PC-3 (cell line): ENCODE data around the gene FAM13A. TPM values are rescaled to one million over a fixed set of nuclear protein-coding genes. Genes with fewer than 3 reads are reported as not detected.
"Not testable (repeated sequence)": the region's sequence is repeated elsewhere in the genome, so short reads cannot be mapped to it uniquely, and the experiment has no call there.

Experiments
- ATAC-seq: fragments of 200-7000 bp; cut with Tn5 transposase; 2 replicates; pipeline ENCODE4 v1.9.1; 2020; ENCODE audit warnings: mild to moderate bottlenecking, moderate library complexity
- BruUV-seq: library from RNA; stranded (reverse); fragments of 400-500 nt; replicated peaks from 2 replicates; lab custom pipeline; 2021; lab: Mats Ljungman, UMichigan
- CTCF ChIA-PET: fragments of 300-600 bp; sonication (Branson Sonifier 250); formaldehyde crosslinking; loops from one replicate; lab custom pipeline; 2022; ENCODE audit warnings: antibody characterized with exemption; lab: Charles Lee
- POLR2A ChIA-PET: fragments of 300-600 bp; sonication (Branson Sonifier 250); formaldehyde crosslinking; loops from one replicate; lab custom pipeline; 2022; ENCODE audit warnings: antibody characterized with exemption; ENCODE audit not compliant: unreplicated experiment; lab: Charles Lee
- DNase-seq: peaks from one replicate; pipeline ENCODE4 v3.0.0-alpha.2; 2015
- H2AFZ ChIP-seq: fragments of 300-600 bp; sonication (generic); 2 replicates; pipeline ENCODE4 v1.6.0; 2016; ENCODE audit warnings: antibody characterized with exemption, low read length
- H3F3A ChIP-seq: fragments of 300-600 bp; sonication (generic); one replicate; pipeline ENCODE4 v1.6.0; 2017; ENCODE audit warnings: antibody characterized with exemption, low read length, control low read depth, mild to moderate bottlenecking; ENCODE audit not compliant: unreplicated experiment
- H3K27ac ChIP-seq: fragments of 300-600 bp; sonication (generic); 2 replicates; pipeline ENCODE4 v1.5.1; 2016; ENCODE audit warnings: mild to moderate bottlenecking, low read length
- H3K27me3 ChIP-seq: fragments of 300-600 bp; sonication (generic); 2 replicates; pipeline ENCODE4 v1.6.1; 2016; ENCODE audit warnings: low read length, mixed read lengths
- H3K36me3 ChIP-seq: fragments of 300-600 bp; sonication (generic); 2 replicates; pipeline ENCODE4 v1.6.1; 2016; ENCODE audit warnings: low read depth, mixed run types, low read length, mixed read lengths
- H3K4me1 ChIP-seq: fragments of 300-600 bp; sonication (generic); 2 replicates; pipeline ENCODE4 v1.5.1; 2016; ENCODE audit warnings: low read length; ENCODE audit not compliant: insufficient read depth
- H3K4me2 ChIP-seq: fragments of 300-600 bp; sonication (generic); 2 replicates; pipeline ENCODE4 v1.6.0; 2016; ENCODE audit warnings: low read length
- H3K4me3 ChIP-seq: fragments of 300-600 bp; sonication (generic); 2 replicates; pipeline ENCODE4 v1.5.1; 2016; ENCODE audit warnings: mild to moderate bottlenecking, low read length, mixed read lengths
- H3K79me2 ChIP-seq: fragments of 300-600 bp; sonication (generic); 2 replicates; pipeline ENCODE4 v1.6.1; 2017; ENCODE audit warnings: low read length, mixed read lengths
- H3K9ac ChIP-seq: fragments of 300-600 bp; sonication (generic); 2 replicates; pipeline ENCODE4 v1.6.0; 2016; ENCODE audit warnings: mild to moderate bottlenecking, low read length
- H3K9me2 ChIP-seq: fragments of 300-600 bp; sonication (generic); replicated peaks from 2 replicates; pipeline ENCODE4 v1.6.1; 2016; ENCODE audit warnings: mixed run types, low read length, mixed read lengths
- H3K9me3 ChIP-seq: fragments of 300-600 bp; sonication (generic); 2 replicates; pipeline ENCODE4 v1.6.1; 2016; ENCODE audit warnings: low read length, mixed read lengths
- H4K20me1 ChIP-seq: fragments of 300-600 bp; sonication (generic); 2 replicates; pipeline ENCODE4 v1.6.1; 2016; ENCODE audit warnings: low read length, mixed read lengths
- EZH2 ChIP-seq: fragments of 300-600 bp; sonication (generic); IDR thresholded peaks from one replicate; pipeline ENCODE4 v1.6.1; 2017; ENCODE audit warnings: antibody characterized with exemption, mild to moderate bottlenecking, low read length; ENCODE audit not compliant: unreplicated experiment
- EZH2phosphoT487 ChIP-seq: fragments of 300-600 bp; sonication (generic); IDR thresholded peaks from 2 replicates; pipeline ENCODE4 v1.6.1; 2018; ENCODE audit warnings: mild to moderate bottlenecking, antibody characterized with exemption, low read length, borderline replicate concordance
- intact Hi-C: fragments of 100-400 bp; cut with micrococcal nuclease; formaldehyde crosslinking; loops from 2 replicates; pipeline ENCODE4 v1.9.0; 2023
- total RNA-seq: library from RNA; depleted of rRNA; stranded (reverse); fragments of >200 nt; gene quantifications from 2 replicates; pipeline ENCODE4 v1.2.3, GENCODE V29; 2014
- TF ChIP-seq, protein P1 (sequence below): fragments of 300-600 bp; sonication (generic); conservative IDR thresholded peaks from 2 replicates; pipeline ENCODE4 v1.5.1; 2017; ENCODE audit warnings: antibody characterized with exemption, low read depth, mild to moderate bottlenecking, low read length

Gene FAM13A
- total RNA-seq, 1 experiment from 2014 or later: 8.6 TPM

DNA sequence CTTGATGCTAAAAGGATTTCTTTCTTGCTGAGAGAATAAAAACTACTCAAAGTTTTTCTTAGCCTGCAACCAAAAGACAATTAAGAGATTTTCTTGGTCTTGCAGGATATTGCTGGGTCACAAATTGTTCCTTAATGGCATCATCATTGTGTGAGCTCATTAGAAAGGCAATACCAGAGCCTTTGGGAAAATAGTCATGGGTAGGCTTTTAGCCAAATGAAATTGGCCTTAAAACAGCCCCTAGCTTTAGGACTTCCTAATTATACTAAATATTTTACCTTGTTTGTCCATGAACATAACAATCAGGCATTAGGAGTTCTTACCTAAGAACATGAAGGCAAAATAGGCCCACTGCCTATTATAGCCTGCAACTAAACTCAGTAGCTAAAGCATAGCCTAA, 10.4 kb upstream of the FAM13A start:
- H3K4me3 ChIP-seq: no peak overlapping the region
- intact Hi-C loops: no loop called here
- no peaks in the 10 kb centered on the region for H3K27me3 ChIP-seq
- no peaks in the 10 kb centered on the region for H3K4me1 ChIP-seq
- H3K9ac ChIP-seq: no peak overlapping the region
- POLR2A ChIA-PET: no interaction called here
- H3K9me2 ChIP-seq: no peaks in the 10 kb centered on the region
- DNase-seq (no peak), ATAC-seq (no peak)
- H3K4me2 ChIP-seq: no peak overlapping the region
- TF ChIP-seq EZH2phosphoT487: no peak
- TF ChIP-seq, protein P1, sequence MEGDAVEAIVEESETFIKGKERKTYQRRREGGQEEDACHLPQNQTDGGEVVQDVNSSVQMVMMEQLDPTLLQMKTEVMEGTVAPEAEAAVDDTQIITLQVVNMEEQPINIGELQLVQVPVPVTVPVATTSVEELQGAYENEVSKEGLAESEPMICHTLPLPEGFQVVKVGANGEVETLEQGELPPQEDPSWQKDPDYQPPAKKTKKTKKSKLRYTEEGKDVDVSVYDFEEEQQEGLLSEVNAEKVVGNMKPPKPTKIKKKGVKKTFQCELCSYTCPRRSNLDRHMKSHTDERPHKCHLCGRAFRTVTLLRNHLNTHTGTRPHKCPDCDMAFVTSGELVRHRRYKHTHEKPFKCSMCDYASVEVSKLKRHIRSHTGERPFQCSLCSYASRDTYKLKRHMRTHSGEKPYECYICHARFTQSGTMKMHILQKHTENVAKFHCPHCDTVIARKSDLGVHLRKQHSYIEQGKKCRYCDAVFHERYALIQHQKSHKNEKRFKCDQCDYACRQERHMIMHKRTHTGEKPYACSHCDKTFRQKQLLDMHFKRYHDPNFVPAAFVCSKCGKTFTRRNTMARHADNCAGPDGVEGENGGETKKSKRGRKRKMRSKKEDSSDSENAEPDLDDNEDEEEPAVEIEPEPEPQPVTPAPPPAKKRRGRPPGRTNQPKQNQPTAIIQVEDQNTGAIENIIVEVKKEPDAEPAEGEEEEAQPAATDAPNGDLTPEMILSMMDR: no peak
- TF ChIP-seq EZH2: no peak
- CTCF ChIA-PET: no interaction called here
- no peaks in the 10 kb centered on the region for H3K36me3 ChIP-seq
- no peak overlapping the region for H2AFZ ChIP-seq
- H3K9me3 ChIP-seq: no peaks in the 10 kb centered on the region
- H4K20me1 ChIP-seq: no peaks in the 10 kb centered on the region
- no peaks in the 10 kb centered on the region for H3K79me2 ChIP-seq
- no TSS peak for BruUV-seq
- no peaks in the 10 kb centered on the region for H3F3A ChIP-seq
- H3K27ac ChIP-seq: no peak overlapping the region

DNA sequence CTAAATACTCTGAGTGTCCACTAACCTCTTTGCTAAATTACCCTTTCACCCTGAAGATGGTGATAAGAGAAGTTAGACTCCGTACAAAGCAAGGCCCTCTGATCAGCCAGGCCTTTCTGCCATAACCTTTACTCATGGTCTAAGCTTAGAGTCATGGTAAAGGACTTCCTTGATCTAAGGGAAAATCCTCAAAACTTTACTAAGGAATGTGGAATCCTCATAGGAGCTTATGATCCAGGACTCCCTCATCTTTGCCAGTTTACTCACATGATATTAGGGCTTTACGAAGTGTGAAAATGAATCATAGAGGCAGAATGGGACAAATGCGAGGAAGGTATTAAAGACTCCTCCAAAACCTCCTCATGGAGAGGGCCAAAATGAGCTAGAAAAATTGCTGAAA, 7.9 kb upstream of the FAM13A start:
- Histone ChIP-seq H4K20me1 (no peaks in the 10 kb centered on the region), H3K4me2 (no peak overlapping the region), H3K9me3 (no peaks in the 10 kb centered on the region), H3K27me3 (no peaks in the 10 kb centered on the region), H3K4me1 (no peaks in the 10 kb centered on the region), H3K27ac (no peak overlapping the region), H3K4me3 (no peak overlapping the region), H3F3A (no peaks in the 10 kb centered on the region), H2AFZ (no peak overlapping the region), H3K36me3 (no peaks in the 10 kb centered on the region), H3K9me2 (no peaks in the 10 kb centered on the region), H3K79me2 (no peaks in the 10 kb centered on the region), H3K9ac (no peak overlapping the region)
- intact Hi-C loops: no loop called here
- no peak for DNase-seq
- CTCF ChIA-PET: interaction anchor here (0.5 kb wide), 1 partner anchor 246 kb away, joined by 3 read pairs; no protein-coding TSS in a partner anchor
- BruUV-seq: no TSS peak
- POLR2A ChIA-PET: no interaction called here
- TF ChIP-seq, protein P1: no peak
- TF ChIP-seq EZH2: no peak
- TF ChIP-seq EZH2phosphoT487: no peak
- ATAC-seq: no peak

DNA sequence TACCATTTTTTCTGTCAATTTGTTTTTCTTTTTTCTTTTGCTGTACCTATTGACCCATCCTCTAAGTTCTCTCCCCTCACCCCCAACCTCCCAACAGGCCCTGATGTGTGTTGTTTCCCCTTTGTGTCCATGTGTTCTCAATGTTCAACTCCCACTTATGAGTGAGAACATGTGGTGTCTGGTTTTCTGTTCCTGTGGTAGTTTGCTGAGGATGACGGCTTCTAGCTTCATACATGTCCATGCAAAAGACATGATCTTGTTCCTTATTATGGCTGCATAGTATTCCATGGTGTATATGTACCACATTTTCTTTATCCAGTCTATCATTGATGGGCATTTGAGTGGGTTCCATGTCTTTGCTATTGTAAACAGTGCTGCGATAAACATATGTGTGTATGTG, 859 bp upstream of the FAM13A start:
- ATAC-seq, H3K36me3 ChIP-seq, H3K27ac ChIP-seq, CTCF ChIA-PET, DNase-seq, H3K9me3 ChIP-seq, H4K20me1 ChIP-seq, H3K27me3 ChIP-seq, POLR2A ChIA-PET, H3K9ac ChIP-seq, BruUV-seq, H3K9me2 ChIP-seq, H3F3A ChIP-seq: not testable (repeated sequence)
- Histone ChIP-seq H3K4me1 (peaks cover 17% of the 10 kb centered on the region), H3K4me2 (peak overlapping the region; percentile 89; the same call in 1 of the 2 replicates), H2AFZ (peak overlapping the region; percentile 87), H3K79me2 (peaks cover 39% of the 10 kb centered on the region), H3K4me3 (peak overlapping the region; percentile 80; the same call in 1 of the 2 replicates)
- intact Hi-C loops: loop anchor here (5.0 kb wide), 1 partner anchor 54 kb away; the partner anchor contains the start of gene TIGD2
